Natural killer cell treated with Interleukin-12 subunit alpha and Interleukin-12 subunit beta and Interleukin-15 and Interleukin-18, amount 100 ng/mL, for 72 hours (primary cell): Measurements from ENCODE around the gene SGMS1. TPM values are rescaled to one million over a fixed set of nuclear protein-coding genes. Genes with fewer than 3 reads are reported as not detected.

Experiments used
- ATAC-seq, 2 donors: fragments of 150-1000 bp; cut with Tn5 transposase in 1 of 2; sonication (Bioruptor Pico), chemical (Tn5 transposase) in 1 of 2; 2 replicates each; pipeline ENCODE4 v1.10.0; 2021
- DNase-seq: peaks from one replicate; pipeline ENCODE4 v3.0.0; 2022; ENCODE audit warnings: low spot score
- H3K27ac Mint-ChIP-seq, 2 donors: 1 replicate in 1 of 2; 2 replicates in 1 of 2; pipeline ENCODE4 v1.8.0; 2022; ENCODE audit warnings: mixed read lengths in 2 of 2, mild to moderate bottlenecking in 1 of 2, moderate library complexity in 1 of 2
- H3K27me3 Mint-ChIP-seq, 2 donors: 1 replicate in 1 of 2; 2 replicates in 1 of 2; pipeline ENCODE4 v1.8.0; 2022; ENCODE audit warnings: mixed read lengths in 2 of 2
- H3K36me3 Mint-ChIP-seq: one replicate; pipeline ENCODE4 v1.8.0; 2022; ENCODE audit warnings: mixed read lengths
- H3K4me1 Mint-ChIP-seq, 2 donors: 1 replicate in 1 of 2; 2 replicates in 1 of 2; pipeline ENCODE4 v1.8.0; 2022; ENCODE audit warnings: low read depth in 2 of 2, mixed read lengths in 2 of 2, mild to moderate bottlenecking in 1 of 2
- H3K4me3 Mint-ChIP-seq: one replicate; pipeline ENCODE4 v1.8.0; 2022; ENCODE audit warnings: mixed read lengths
- H3K9me3 Mint-ChIP-seq: 2 replicates; pipeline ENCODE4 v1.8.0; 2022; ENCODE audit warnings: mixed read lengths
- total RNA-seq, 2 donors: library from RNA; stranded (reverse); gene quantifications; one replicate each; pipeline ENCODE4 v1.2.3, GENCODE V29; 2022

SGMS1 gene
- total RNA-seq, 2 donors from 2014 or later, result 31.6 to 49.0 TPM

GRCh38 chr10:50596456-50596855 is 27.3 kb downstream of the SGMS1 start:
- no peaks in the 10 kb centered on the region for H3K9me3 Mint-ChIP-seq
- H3K36me3 Mint-ChIP-seq, result no peaks in the 10 kb centered on the region
- H3K4me1 Mint-ChIP-seq, result peaks cover 17 to 31% of the 10 kb centered on the region in 2 donors
- no peak for DNase-seq
- no peaks in the 10 kb centered on the region for H3K27me3 Mint-ChIP-seq
- H3K4me3 Mint-ChIP-seq, result no peak overlapping the region
- no peak overlapping the region for H3K27ac Mint-ChIP-seq
- ATAC-seq, result no peak

- Mint-ChIP-seq H3K9me3 (no peaks in the 10 kb centered on the region), H3K4me1 (peaks cover 11 to 28% of the 10 kb centered on the region in 2 donors), H3K27ac (no peak overlapping the region), H3K36me3 (no peaks in the 10 kb centered on the region), H3K4me3 (no peak overlapping the region), H3K27me3 (no peaks in the 10 kb centered on the region)
- ATAC-seq (no peak), DNase-seq (no peak)
These were observed 28.0 kb downstream of the SGMS1 start for GRCh38 chr10:50595785-50596184.

- ATAC-seq (no peak), DNase-seq (no peak)
- Mint-ChIP-seq H3K9me3 (no peaks in the 10 kb centered on the region), H3K27me3 (no peaks in the 10 kb centered on the region), H3K27ac (no peak overlapping the region), H3K4me3 (no peak overlapping the region), H3K4me1 (peaks cover 7 to 19% of the 10 kb centered on the region in 2 donors), H3K36me3 (no peaks in the 10 kb centered on the region)
These were observed 30.0 kb downstream of the SGMS1 start for GRCh38 chr10:50593523-50594376.

- H3K27ac Mint-ChIP-seq, result no peak overlapping the region
- ATAC-seq (no peak), DNase-seq (no peak)
- no peaks in the 10 kb centered on the region for H3K27me3 Mint-ChIP-seq
- H3K4me1 Mint-ChIP-seq, result peaks cover 7 to 15% of the 10 kb centered on the region in 2 donors
- H3K9me3 Mint-ChIP-seq, result no peaks in the 10 kb centered on the region
- no peak overlapping the region for H3K4me3 Mint-ChIP-seq
- no peaks in the 10 kb centered on the region for H3K36me3 Mint-ChIP-seq
These were observed 30.8 kb downstream of the SGMS1 start for GRCh38 chr10:50592961-50593418.

DNA sequence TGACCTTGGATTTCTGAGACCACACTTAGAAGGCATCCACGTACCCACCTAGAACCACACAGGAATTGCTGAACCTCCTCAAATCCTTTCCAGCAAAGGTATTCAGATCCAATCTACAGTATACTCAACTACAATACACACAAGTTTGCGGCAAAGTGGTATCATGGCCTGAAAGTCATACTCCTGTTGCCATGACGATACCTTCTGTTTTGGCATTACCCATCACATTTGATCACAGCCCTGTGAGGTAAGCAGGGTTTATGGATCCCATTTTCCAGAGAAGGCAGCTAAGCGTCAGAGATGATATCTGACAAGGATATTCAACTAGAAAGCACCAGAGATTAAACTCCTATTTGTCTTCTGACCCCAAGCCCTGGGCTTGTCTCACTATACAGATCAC is 32.8 kb downstream of the SGMS1 start:
- H3K4me1 Mint-ChIP-seq, result peaks cover 17 to 18% of the 10 kb centered on the region in 2 donors
- no peaks in the 10 kb centered on the region for H3K27me3 Mint-ChIP-seq
- H3K9me3 Mint-ChIP-seq, result no peaks in the 10 kb centered on the region
- no peak for ATAC-seq
- no peak for DNase-seq
- no peaks in the 10 kb centered on the region for H3K36me3 Mint-ChIP-seq
- no peak overlapping the region for H3K27ac Mint-ChIP-seq
- no peak overlapping the region for H3K4me3 Mint-ChIP-seq

DNA sequence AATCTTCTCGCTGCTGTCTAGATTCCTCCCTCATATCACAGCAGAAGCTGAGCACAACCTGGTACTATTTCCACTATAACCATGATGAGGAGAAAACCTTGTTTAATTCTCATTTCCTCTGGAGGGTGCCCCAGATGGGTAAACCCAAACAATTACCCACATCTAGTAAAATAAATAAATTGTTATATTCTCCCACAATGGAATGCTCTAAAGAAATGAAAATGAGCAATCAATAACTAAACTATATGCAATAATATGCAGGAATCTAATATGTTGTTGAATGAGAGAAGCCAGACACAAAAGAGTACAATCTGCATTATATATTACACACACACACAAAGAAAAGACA is 37.0 kb downstream of the SGMS1 start:
- no peaks in the 10 kb centered on the region for H3K36me3 Mint-ChIP-seq
- no peak for DNase-seq
- no peaks in the 10 kb centered on the region for H3K9me3 Mint-ChIP-seq
- no peak for ATAC-seq
- H3K4me3 Mint-ChIP-seq, result no peak overlapping the region
- peaks cover 9 to 10% of the 10 kb centered on the region in 2 donors for H3K4me1 Mint-ChIP-seq
- no peaks in the 10 kb centered on the region for H3K27me3 Mint-ChIP-seq
- no peak overlapping the region for H3K27ac Mint-ChIP-seq

GRCh38 chr10:50585921-50586739 is 37.6 kb downstream of the SGMS1 start:
- Mint-ChIP-seq H3K4me1 (peaks cover 10 to 12% of the 10 kb centered on the region in 2 donors), H3K36me3 (no peaks in the 10 kb centered on the region), H3K4me3 (no peak overlapping the region), H3K9me3 (no peaks in the 10 kb centered on the region), H3K27ac (no peak overlapping the region), H3K27me3 (no peaks in the 10 kb centered on the region)
- no peak for DNase-seq
- ATAC-seq, result no peak

DNA sequence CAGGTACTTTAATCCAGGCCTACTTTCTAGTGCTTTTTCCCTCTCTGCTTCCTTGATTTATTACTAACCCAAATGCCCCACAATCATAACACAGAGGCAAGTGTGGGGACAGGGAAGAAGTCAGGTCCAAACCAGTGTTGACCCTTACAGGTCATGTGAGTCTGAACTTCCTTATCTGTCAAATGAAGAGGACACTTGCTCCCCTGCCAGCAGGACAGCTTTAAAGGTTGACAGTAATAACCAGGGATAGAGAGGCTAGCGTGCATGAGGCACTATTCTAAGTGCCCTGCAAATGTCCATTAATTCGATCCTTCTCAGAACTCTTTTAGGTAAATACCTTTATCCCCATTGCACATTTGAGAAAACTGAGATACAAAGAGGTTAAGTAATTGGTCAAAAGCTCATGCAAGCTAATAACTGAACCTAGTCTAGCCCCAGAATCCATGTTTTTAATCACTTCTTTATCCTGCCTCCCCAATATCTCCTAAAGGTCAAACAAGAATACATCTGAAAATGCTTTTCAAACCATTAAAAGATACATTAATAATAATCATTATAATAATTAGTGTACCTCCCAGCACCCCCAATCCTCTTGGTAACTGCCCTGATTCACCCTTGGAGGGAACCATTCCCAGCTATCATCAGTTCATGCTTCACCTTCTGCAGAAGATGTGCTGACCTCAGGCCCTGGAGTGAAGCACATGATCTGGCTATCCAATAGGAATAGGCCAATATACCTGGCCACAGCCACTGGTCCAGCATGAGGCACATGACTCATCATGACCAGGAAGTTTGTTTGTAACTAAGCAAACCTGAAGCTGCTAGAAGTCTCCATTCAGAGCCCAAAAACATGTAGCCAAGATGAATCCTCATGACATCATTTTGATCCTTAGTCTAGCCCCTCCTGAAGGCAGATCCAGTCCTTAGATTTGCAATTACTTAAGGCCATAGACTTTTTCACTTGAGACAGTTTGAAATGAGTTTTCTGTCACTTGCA is 40.7 kb downstream of the SGMS1 start:
- ATAC-seq, result no peak

DNA sequence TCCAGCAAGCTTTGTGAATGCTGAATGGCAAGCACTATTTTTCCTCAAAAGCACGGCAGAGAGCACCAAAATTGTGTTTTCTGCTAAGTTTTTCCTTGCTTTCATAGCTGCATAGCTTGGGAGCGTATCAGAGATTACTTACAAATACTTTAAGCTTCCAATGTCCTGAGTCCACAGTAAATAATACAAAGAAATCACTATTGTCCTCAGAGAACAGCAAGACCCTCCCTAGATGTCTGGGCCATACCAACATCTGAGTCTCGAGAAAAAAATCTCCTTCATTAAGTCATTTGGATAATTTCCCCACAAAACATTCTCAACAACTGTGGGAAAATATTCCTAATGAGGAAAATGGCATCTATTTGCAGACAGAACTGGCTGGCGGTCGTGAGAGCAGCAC is 41.7 kb downstream of the SGMS1 start:
- Mint-ChIP-seq H3K4me1 (peaks cover 29 to 36% of the 10 kb centered on the region in 2 donors), H3K36me3 (no peaks in the 10 kb centered on the region), H3K27ac (no peak overlapping the region), H3K27me3 (no peaks in the 10 kb centered on the region), H3K9me3 (no peaks in the 10 kb centered on the region), H3K4me3 (no peak overlapping the region)
- DNase-seq (no peak), ATAC-seq (no peak)

More for the DNA sequence above, 40.7 kb downstream of the SGMS1 start:
- no peak overlapping the region for H3K27ac Mint-ChIP-seq
- no peaks in the 10 kb centered on the region for H3K36me3 Mint-ChIP-seq
- no peak overlapping the region for H3K4me3 Mint-ChIP-seq
- no peak for DNase-seq
- no peaks in the 10 kb centered on the region for H3K27me3 Mint-ChIP-seq
- peaks cover 22 to 27% of the 10 kb centered on the region in 2 donors for H3K4me1 Mint-ChIP-seq
- no peaks in the 10 kb centered on the region for H3K9me3 Mint-ChIP-seq

GRCh38 chr10:50580262-50580891 is 43.4 kb downstream of the SGMS1 start:
- no peak for DNase-seq
- no peaks in the 10 kb centered on the region for H3K9me3 Mint-ChIP-seq
- no peak overlapping the region for H3K27ac Mint-ChIP-seq
- H3K27me3 Mint-ChIP-seq, result no peaks in the 10 kb centered on the region
- H3K4me1 Mint-ChIP-seq, result peaks cover 32 to 42% of the 10 kb centered on the region in 2 donors
- no peaks in the 10 kb centered on the region for H3K36me3 Mint-ChIP-seq
- no peak for ATAC-seq
- no peak overlapping the region for H3K4me3 Mint-ChIP-seq

GRCh38 chr10:50579491-50580261 is 44.1 kb downstream of the SGMS1 start:
- DNase-seq, result no peak
- Mint-ChIP-seq H3K36me3 (no peaks in the 10 kb centered on the region), H3K9me3 (no peaks in the 10 kb centered on the region), H3K27ac (no peak overlapping the region), H3K4me3 (no peak overlapping the region), H3K4me1 (peaks cover 32 to 42% of the 10 kb centered on the region in 2 donors), H3K27me3 (no peaks in the 10 kb centered on the region)
- ATAC-seq, result no peak

DNA sequence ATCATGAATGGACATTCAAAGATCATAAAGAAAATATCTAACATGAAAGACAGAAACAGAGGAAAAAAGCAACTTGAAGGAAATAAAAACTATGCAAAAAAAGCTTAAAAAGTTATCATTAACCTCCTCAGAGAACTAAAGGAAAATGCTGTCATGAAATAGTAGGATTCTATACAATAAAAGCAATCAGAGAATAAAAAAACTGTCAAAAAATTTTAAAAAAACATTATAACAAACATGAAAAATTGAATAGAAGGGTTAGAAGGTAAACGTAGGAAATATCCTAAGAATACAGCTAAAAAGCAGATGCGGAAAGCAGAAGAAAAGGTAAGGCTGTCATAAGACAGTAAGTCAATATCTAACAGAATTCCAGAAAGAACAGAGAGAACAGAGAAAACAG is 44.8 kb downstream of the SGMS1 start:
- Mint-ChIP-seq H3K4me1 (peaks cover 38 to 42% of the 10 kb centered on the region in 2 donors), H3K9me3 (no peaks in the 10 kb centered on the region), H3K27ac (no peak overlapping the region), H3K27me3 (no peaks in the 10 kb centered on the region), H3K4me3 (no peak overlapping the region), H3K36me3 (no peaks in the 10 kb centered on the region)
- ATAC-seq, result no peak
- DNase-seq, result no peak
